CD4-positive, alpha-beta T cell (primary cell): ENCODE data around the gene B4GAT1. TPM values are rescaled to one million over a fixed set of nuclear protein-coding genes. Genes with fewer than 3 reads are reported as not detected.

Experiments used
- ATAC-seq: fragments of 200-7000 bp; cut with Tn5 transposase; one replicate; pipeline ENCODE4 v1.10.0; 2022; ENCODE audit warnings: mild to moderate bottlenecking; ENCODE audit not compliant: poor library complexity
- CTCF ChIA-PET: fragments of 350-600 bp; sonication (Branson Sonifier 250); formaldehyde crosslinking; loops from one replicate; lab custom pipeline; 2021; ENCODE audit warnings: antibody characterized with exemption, inconsistent platforms; lab: Charles Lee
- POLR2A ChIA-PET: fragments of 350-600 bp; sonication (Branson Sonifier 250); formaldehyde crosslinking; loops from one replicate; lab custom pipeline; 2021; ENCODE audit warnings: antibody characterized with exemption, inconsistent platforms; lab: Charles Lee
- DNase-seq, 14 experiments: peaks; one replicate each; pipeline ENCODE4 v3.0.0-alpha.2; 2013 to 2020; ENCODE audit warnings: mixed read lengths in 2 of 14
- H3K27ac ChIP-seq, 2 donors: one replicate each; pipeline versions ENCODE4 v1.5.1 to v1.7.0; 2013; ENCODE audit warnings: low read length in 2 of 2, low read depth in 1 of 2, mild to moderate bottlenecking in 1 of 2
- H3K27me3 ChIP-seq, 2 experiments: 1 replicate in 1 of 2; 2 replicates in 1 of 2; pipeline versions ENCODE4 v1.6.1 to v1.7.0; 2013; ENCODE audit warnings: low read length in 2 of 2, control low read depth in 1 of 2, mild to moderate bottlenecking in 1 of 2, moderate library complexity in 1 of 2; ENCODE audit not compliant: insufficient read depth in 2 of 2, control insufficient read depth in 1 of 2
- H3K36me3 ChIP-seq: one replicate; pipeline ENCODE4 v1.6.1; 2013; ENCODE audit warnings: low read length, control low read depth; ENCODE audit not compliant: insufficient read depth
- H3K4me1 ChIP-seq: one replicate; pipeline ENCODE4 v1.6.1; 2013; ENCODE audit warnings: low read length, control low read depth; ENCODE audit not compliant: insufficient read depth
- H3K4me3 ChIP-seq: one replicate; pipeline ENCODE4 v1.5.1; 2013; ENCODE audit warnings: mild to moderate bottlenecking, low read length, moderate library complexity
- H3K9me3 ChIP-seq, 2 experiments: 1 replicate in 1 of 2; 2 replicates in 1 of 2; pipeline versions ENCODE4 v1.6.1 to v1.7.0; 2013; ENCODE audit warnings: low read length in 2 of 2, mild to moderate bottlenecking in 2 of 2, control low read depth in 1 of 2, moderate library complexity in 1 of 2; ENCODE audit not compliant: control insufficient read depth in 1 of 2, insufficient read depth in 1 of 2
- H3K27ac Mint-ChIP-seq: one replicate; pipeline ENCODE4 v1.8.0; 2020; ENCODE audit warnings: mixed read lengths
- H3K27me3 Mint-ChIP-seq: one replicate; pipeline ENCODE4 v1.8.0; 2021; ENCODE audit warnings: mixed read lengths
- H3K36me3 Mint-ChIP-seq: one replicate; pipeline ENCODE4 v1.8.0; 2021; ENCODE audit warnings: low read depth, mixed read lengths
- H3K4me1 Mint-ChIP-seq: one replicate; pipeline ENCODE4 v1.8.0; 2021; ENCODE audit warnings: low read depth, mixed read lengths
- H3K4me3 Mint-ChIP-seq: one replicate; pipeline ENCODE4 v1.8.0; 2020; ENCODE audit warnings: mild to moderate bottlenecking, mixed read lengths
- H3K9me3 Mint-ChIP-seq: one replicate; pipeline ENCODE4 v1.8.0; 2020; ENCODE audit warnings: mixed read lengths
- intact Hi-C, 2 experiments: fragments of 100-400 bp; cut with DNase I in 1 of 2; cut with micrococcal nuclease in 1 of 2; formaldehyde crosslinking; loops; one replicate each; pipeline versions ENCODE4 v1.15.1 to v1.9.0; 2023 to 2025; cut with DNase I, micrococcal nuclease
- total RNA-seq, 174 experiments: library from RNA in 2 of 174; stranded (reverse) in 2 of 174; gene quantifications; one replicate each; pipeline ENCODE4 v1.2.3 and lab custom pipeline; 2021 to 2026
- TF ChIP-seq, protein P1 (sequence below): fragments of 200-600 bp; IDR thresholded peaks from one replicate; pipeline ENCODE4 v1.8.0; 2022; ENCODE audit warnings: antibody characterized with exemption, mild to moderate bottlenecking

B4GAT1 gene
- total RNA-seq, 2 experiments from 2014 or later, result 1.9 to 2.0 TPM

DNA sequence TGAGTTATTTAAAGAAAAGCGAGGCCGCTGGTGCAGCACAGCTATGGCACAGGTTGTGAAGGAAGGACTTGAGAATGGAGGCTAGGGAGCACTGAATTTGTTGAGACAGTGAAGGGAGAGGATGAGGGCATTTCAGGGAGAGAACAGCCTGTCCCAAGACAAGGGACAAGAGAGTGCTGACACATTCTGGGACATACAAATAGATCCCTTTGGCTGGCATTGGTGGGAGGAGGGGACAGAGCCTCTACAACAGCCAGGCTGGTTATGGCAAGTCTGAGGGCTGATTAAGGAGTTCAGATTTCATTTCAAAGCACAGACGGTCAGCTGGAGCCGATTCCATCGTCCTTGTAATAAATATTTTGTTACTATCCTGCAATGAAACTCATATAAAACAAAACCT, 25.8 kb upstream of the B4GAT1 start:
- Histone ChIP-seq H3K27me3 (no peaks in the 10 kb centered on the region), H3K36me3 (no peaks in the 10 kb centered on the region), H3K27ac (no peak overlapping the region), H3K4me1 (peaks cover 16% of the 10 kb centered on the region), H3K4me3 (no peak overlapping the region), H3K9me3 (peaks cover 0 to 7% of the 10 kb centered on the region in 2 experiments)
- ATAC-seq (no peak), DNase-seq (no peak)
- ChIA-PET POLR2A (no interaction called here), CTCF (no interaction called here)
- no peaks in the 10 kb centered on the region for H3K9me3 Mint-ChIP-seq
- intact Hi-C loops, result no loop called here
- H3K27ac Mint-ChIP-seq, result no peak overlapping the region
- H3K4me1 Mint-ChIP-seq, result peaks cover 9% of the 10 kb centered on the region
- H3K4me3 Mint-ChIP-seq, result peak overlapping the region; percentile 51
- TF ChIP-seq, protein P1, sequence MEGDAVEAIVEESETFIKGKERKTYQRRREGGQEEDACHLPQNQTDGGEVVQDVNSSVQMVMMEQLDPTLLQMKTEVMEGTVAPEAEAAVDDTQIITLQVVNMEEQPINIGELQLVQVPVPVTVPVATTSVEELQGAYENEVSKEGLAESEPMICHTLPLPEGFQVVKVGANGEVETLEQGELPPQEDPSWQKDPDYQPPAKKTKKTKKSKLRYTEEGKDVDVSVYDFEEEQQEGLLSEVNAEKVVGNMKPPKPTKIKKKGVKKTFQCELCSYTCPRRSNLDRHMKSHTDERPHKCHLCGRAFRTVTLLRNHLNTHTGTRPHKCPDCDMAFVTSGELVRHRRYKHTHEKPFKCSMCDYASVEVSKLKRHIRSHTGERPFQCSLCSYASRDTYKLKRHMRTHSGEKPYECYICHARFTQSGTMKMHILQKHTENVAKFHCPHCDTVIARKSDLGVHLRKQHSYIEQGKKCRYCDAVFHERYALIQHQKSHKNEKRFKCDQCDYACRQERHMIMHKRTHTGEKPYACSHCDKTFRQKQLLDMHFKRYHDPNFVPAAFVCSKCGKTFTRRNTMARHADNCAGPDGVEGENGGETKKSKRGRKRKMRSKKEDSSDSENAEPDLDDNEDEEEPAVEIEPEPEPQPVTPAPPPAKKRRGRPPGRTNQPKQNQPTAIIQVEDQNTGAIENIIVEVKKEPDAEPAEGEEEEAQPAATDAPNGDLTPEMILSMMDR, result no peak
- no peaks in the 10 kb centered on the region for H3K27me3 Mint-ChIP-seq
- H3K36me3 Mint-ChIP-seq, result no peaks in the 10 kb centered on the region

DNA sequence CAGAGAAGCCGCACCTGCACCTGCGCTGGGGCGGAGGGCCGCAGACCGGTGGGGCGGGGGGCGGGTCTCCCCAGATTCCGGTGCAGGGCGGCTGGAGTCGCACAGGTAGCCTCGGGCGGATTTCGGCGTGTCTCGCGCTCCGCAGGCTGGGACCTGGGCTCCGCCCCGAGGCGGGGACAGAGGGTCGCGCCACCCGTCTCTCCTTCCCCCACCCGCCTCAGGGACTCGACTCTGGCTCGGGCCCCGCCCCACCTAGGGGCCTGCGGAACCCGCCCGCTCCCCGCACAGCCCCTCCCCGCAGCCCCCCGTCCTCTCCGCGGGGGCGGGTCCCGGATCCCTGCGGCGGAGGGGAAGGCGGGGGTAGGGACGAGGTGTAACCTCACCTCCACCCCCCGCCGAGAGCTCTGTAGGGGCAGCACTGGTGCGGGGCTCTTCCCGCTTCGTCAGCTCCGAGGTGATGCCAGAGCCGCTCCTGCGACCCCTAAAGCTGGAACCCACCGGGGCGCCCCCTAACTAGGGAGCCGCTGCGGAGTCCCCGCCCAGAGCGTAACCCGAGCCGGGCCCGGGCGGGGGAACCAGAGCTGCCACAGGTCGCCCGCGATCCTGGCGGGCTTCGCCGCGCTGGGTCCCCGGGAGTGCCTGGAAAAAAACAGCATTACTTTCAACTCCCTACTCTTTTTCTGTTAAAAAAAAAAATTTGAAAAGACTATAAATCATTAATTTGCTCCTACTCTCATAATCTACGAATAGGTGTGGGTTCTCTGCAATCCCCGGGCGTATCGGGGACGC, 24.4 kb upstream of the B4GAT1 start, which contains the start of gene SLC29A2:
Gene SLC29A2, minus strand, starts transcription at position 134 of the 789 bp plus-strand sequence. CDS start 169 bp downstream, outside the sequence.
- Histone ChIP-seq H3K9me3 (peaks cover 0 to 7% of the 10 kb centered on the region in 2 experiments), H3K4me3 (peak within 1 kb of the TSS; percentile 79), H3K4me1 (peaks cover 16% of the 10 kb centered on the region), H3K27me3 (no peaks in the 10 kb centered on the region), H3K36me3 (no peaks in the 10 kb centered on the region), H3K27ac (peak within 1 kb of the TSS; percentile 60 to 74)
- H3K4me1 Mint-ChIP-seq, result peaks cover 9% of the 10 kb centered on the region
- H3K4me3 Mint-ChIP-seq, result peak within 1 kb of the TSS; percentile 97
- H3K27ac Mint-ChIP-seq, result peak within 1 kb of the TSS; percentile 92
- H3K27me3 Mint-ChIP-seq, result no peaks in the 10 kb centered on the region
- CTCF ChIA-PET, result interaction anchor here (2.1 to 2.8 kb wide), 2 partner anchors 14 to 17 kb away, joined by 4 to 19 read pairs; no protein-coding TSS in a partner anchor
- POLR2A ChIA-PET, result interaction anchor here (0.6 to 3.8 kb wide), 24 partner anchors 8 to 868 kb away, joined by 3 to 46 read pairs (median 4); partner anchors contain the start of genes ACTN3, B4GAT1, BRMS1 and CD248
- TF ChIP-seq, protein P1, result no peak
- no peaks in the 10 kb centered on the region for H3K9me3 Mint-ChIP-seq
- no peaks in the 10 kb centered on the region for H3K36me3 Mint-ChIP-seq
- DNase-seq (peak; percentile 50 to 89 (median 75)), ATAC-seq (peak; percentile 73)
- intact Hi-C loops, result loop anchor here (1.0 to 2.0 kb wide), 3 partner anchors 14 to 27 kb away; partner anchors contain the start of gene BRMS1 (in 1 of the 2)

DNA sequence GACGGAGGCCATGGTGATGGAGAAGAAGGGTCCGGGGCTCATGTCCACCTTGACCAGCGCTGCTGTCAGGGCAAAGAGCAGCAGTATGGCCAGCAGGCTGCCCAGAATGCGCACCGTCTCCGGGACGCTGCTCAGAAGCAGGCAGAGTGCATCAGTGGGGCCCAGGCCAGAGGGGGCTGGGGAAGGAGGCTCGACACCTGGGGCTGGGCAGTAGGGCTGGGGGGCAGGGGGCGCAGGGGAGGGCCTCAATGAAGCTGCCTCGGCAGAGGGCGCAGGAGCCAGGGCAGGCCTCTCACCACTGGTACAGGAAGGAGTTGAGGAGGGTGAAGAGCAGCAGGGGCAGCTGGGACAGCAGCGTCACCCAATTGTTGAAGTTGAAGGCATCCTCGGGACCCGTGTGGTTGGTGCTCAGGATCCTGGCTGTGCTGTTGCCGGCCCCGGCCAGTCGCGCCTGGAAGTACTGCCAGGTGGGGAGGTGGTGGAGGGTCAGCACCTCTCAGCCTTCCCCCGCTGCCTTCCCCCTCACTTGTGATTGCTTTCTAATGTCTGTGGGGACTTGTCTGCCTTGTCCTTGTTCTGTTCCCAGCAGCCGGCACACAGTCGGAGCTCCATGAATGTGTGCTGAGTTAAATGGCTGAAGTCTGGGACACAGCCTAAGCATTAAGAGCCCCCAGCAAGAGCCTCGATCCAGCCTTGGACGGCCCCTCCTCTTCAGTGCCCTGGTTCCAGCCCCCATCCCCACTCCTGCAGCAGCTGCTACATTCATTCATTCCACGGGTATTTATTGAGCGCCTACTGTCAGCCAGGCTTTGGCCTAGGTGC, 21.9 kb upstream of the B4GAT1 start:
- Mint-ChIP-seq H3K9me3 (no peaks in the 10 kb centered on the region), H3K4me1 (peaks cover 9% of the 10 kb centered on the region), H3K27ac (peak overlapping the region; percentile 40), H3K4me3 (peak overlapping the region; percentile 77), H3K36me3 (no peaks in the 10 kb centered on the region), H3K27me3 (no peaks in the 10 kb centered on the region)
- no peaks in the 10 kb centered on the region for H3K36me3 ChIP-seq
- H3K27me3 ChIP-seq, result no peaks in the 10 kb centered on the region
- no peak overlapping the region for H3K4me3 ChIP-seq
- H3K4me1 ChIP-seq, result peaks cover 16% of the 10 kb centered on the region
- DNase-seq, result peak in 1 of 14 experiments; percentile 20
- peaks cover 0 to 7% of the 10 kb centered on the region in 2 experiments for H3K9me3 ChIP-seq
- POLR2A ChIA-PET, result interaction anchor here (3.8 kb wide), 1 partner anchor 24 kb away, joined by 46 read pairs; the partner anchor contains the start of genes B4GAT1 and BRMS1
- ATAC-seq, result no peak
- H3K27ac ChIP-seq, result no peak overlapping the region
- TF ChIP-seq, protein P1, result no peak
- intact Hi-C loops, result no loop called here
- CTCF ChIA-PET, result interaction anchor here (2.2 kb wide), 1 partner anchor 57 kb away, joined by 8 read pairs; no protein-coding TSS in a partner anchor
